Measurements from ENCODE around the gene ZSWIM6.
"Not testable (repeated sequence)": the region's sequence is repeated elsewhere in the genome, so short reads cannot be mapped to it uniquely, and the experiment has no call there.

The ZSWIM6 gene

DNA sequence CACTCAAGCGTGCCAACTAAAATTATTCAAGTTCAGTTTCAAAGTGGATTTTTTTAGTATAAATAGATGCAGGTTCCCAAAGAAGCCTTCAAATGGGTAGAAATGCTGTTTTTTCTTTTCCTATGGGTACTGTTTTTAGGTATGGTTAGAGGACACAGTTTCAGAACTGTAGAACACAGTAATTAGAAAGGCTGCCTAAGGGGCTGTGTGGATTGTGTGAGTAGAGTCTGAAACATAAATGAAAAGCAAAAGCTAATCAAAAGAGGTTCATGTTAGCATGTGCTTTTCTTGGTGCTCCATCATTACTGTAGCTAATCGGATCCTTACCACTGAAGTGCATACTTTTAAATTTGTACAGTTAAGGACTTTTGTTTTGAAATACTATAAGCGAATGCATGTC is 85.3 kb downstream of the ZSWIM6 start:
- no peak overlapping the region for H3K4me3 ChIP-seq (ENCODE audit: low read depth, low read length)
- DNase-seq (ENCODE audit: low read depth), result no peak
- TF ChIP-seq, protein P1, sequence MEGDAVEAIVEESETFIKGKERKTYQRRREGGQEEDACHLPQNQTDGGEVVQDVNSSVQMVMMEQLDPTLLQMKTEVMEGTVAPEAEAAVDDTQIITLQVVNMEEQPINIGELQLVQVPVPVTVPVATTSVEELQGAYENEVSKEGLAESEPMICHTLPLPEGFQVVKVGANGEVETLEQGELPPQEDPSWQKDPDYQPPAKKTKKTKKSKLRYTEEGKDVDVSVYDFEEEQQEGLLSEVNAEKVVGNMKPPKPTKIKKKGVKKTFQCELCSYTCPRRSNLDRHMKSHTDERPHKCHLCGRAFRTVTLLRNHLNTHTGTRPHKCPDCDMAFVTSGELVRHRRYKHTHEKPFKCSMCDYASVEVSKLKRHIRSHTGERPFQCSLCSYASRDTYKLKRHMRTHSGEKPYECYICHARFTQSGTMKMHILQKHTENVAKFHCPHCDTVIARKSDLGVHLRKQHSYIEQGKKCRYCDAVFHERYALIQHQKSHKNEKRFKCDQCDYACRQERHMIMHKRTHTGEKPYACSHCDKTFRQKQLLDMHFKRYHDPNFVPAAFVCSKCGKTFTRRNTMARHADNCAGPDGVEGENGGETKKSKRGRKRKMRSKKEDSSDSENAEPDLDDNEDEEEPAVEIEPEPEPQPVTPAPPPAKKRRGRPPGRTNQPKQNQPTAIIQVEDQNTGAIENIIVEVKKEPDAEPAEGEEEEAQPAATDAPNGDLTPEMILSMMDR (IDR thresholded peaks at IDR 0.05; ENCODE audit: insufficient read depth, low read depth, low read length, missing control alignments), result no peak

DNA sequence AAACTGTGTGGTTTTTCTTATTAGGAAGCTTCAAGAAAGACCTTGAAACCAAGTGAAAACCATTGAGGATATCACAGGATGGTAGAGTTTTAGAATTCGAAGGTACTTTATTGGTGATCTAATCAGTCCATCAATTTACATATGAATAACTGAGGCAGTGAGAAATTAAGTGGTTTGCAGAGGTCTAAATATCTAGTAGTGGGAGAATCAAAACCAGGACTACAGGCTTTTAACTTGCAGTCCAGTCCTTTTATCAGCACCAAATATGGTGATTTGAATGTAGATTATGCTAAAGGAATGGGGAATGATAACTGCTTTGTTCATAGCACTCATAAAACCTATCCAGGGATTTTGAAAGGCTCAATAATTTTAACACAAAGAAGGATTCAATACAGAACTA is 85.8 kb downstream of the ZSWIM6 start:
- no peak for DNase-seq (ENCODE audit: low read depth)
- no peak overlapping the region for H3K4me3 ChIP-seq (ENCODE audit: low read depth, low read length)
- TF ChIP-seq, protein P1 (IDR thresholded peaks at IDR 0.05; ENCODE audit: insufficient read depth, low read depth, low read length, missing control alignments), result no peak

GRCh38 chr5:61419106-61419505 is 87.0 kb downstream of the ZSWIM6 start:
- TF ChIP-seq, protein P1 (IDR thresholded peaks at IDR 0.05; ENCODE audit: insufficient read depth, low read depth, low read length, missing control alignments), result no peak
- H3K4me3 ChIP-seq (ENCODE audit: low read depth, low read length), result no peak overlapping the region
- no peak for DNase-seq (ENCODE audit: low read depth)

DNA sequence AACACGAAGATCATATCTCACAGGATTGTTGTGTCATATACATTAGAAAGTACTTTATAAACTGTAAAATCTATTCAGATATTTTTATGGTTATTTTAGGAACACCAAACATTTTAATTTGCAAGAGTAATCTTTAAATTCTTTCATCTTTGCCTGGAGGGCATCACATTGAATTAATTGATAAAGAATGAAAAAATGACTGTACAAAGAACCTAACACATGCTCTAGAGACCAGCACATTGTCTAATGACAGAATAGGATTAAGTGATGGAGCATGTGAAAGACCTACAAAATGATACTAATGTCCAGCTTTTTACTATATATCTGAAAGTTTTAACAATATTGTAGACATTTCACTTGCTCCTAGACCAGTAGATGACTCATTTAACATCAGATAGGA is 88.0 kb downstream of the ZSWIM6 start:
- TF ChIP-seq, protein P1 (IDR thresholded peaks at IDR 0.05; ENCODE audit: insufficient read depth, low read depth, low read length, missing control alignments), result no peak
- no peak for DNase-seq (ENCODE audit: low read depth)
- no peak overlapping the region for H3K4me3 ChIP-seq (ENCODE audit: low read depth, low read length)

DNA sequence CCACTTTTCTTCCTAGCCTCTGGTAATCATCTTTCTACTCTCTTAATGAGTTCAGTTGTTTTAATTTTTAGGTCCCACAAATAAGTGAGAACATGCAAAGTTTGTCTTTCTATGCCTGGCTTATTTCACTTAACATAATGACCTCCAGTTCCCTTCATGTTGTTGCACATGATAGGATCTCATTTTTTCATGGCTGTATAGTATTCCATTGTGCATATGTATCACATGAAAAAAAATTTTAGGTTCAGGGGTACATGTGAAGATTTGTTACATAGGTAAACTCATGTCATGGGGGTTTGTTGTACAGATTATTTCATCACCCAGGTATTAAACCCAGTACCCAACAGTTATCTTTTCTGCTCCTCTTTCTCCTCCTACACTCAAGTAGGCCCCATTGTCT is 89.2 kb downstream of the ZSWIM6 start:
- not testable (repeated sequence) for H3K4me3 ChIP-seq (ENCODE audit: low read depth, low read length); DNase-seq (ENCODE audit: low read depth)

- H3K4me3 ChIP-seq (ENCODE audit: low read depth, low read length), result no peak overlapping the region
- DNase-seq (ENCODE audit: low read depth), result no peak
- TF ChIP-seq, protein P1 (IDR thresholded peaks at IDR 0.05; ENCODE audit: insufficient read depth, low read depth, low read length, missing control alignments), result no peak
These were observed 91.6 kb downstream of the ZSWIM6 start for GRCh38 chr5:61423487-61424145.

- no peak for DNase-seq (ENCODE audit: low read depth)
- TF ChIP-seq, protein P1 (IDR thresholded peaks at IDR 0.05; ENCODE audit: insufficient read depth, low read depth, low read length, missing control alignments), result no peak
- no peak overlapping the region for H3K4me3 ChIP-seq (ENCODE audit: low read depth, low read length)
These were observed 93.9 kb downstream of the ZSWIM6 start for GRCh38 chr5:61425918-61426317.

Data from GM12865 (cell line).